GM18505 (cell line): ENCODE results near the gene TRAF2.
"Not testable (repeated sequence)": the region's sequence is repeated elsewhere in the genome, so short reads cannot be mapped to it uniquely, and the experiment has no call there.

Experiments
- ATAC-seq: cut with Tn5 transposase; IDR thresholded peaks from one replicate; pipeline ENCODE4 v1.9.1; 2021; ENCODE audit not compliant: unreplicated experiment
- POLR2A ChIP-seq: IDR thresholded peaks from 4 replicates; pipeline ENCODE4 v1.6.1; 2011; ENCODE audit warnings: borderline replicate concordance; ENCODE audit not compliant: insufficient read depth, insufficient read length; ENCODE audit errors: extremely low read depth

TRAF2 gene

GRCh38 chr9:136860933-136861873 is 25.1 kb upstream of the TRAF2 start:
- ATAC-seq, result no peak
- TF ChIP-seq POLR2A, result no peak

GRCh38 chr9:136861874-136862457 is 24.4 kb upstream of the TRAF2 start:
- no peak for ATAC-seq
- TF ChIP-seq POLR2A, result no peak

- no peak for ATAC-seq
- no peak for TF ChIP-seq POLR2A
These were observed 23.3 kb upstream of the TRAF2 start for GRCh38 chr9:136862849-136863622.

- no peak for ATAC-seq
- TF ChIP-seq POLR2A, result no peak
These were observed 22.6 kb upstream of the TRAF2 start for GRCh38 chr9:136863623-136864273.

- TF ChIP-seq POLR2A, result no peak
- ATAC-seq, result no peak
These were observed 21.1 kb upstream of the TRAF2 start for GRCh38 chr9:136865041-136865767.

GRCh38 chr9:136865768-136866103 is 20.6 kb upstream of the TRAF2 start:
- no peak for TF ChIP-seq POLR2A
- no peak for ATAC-seq

- ATAC-seq, result not testable (repeated sequence)
These were observed 19.4 kb upstream of the TRAF2 start for GRCh38 chr9:136866898-136867421.

- TF ChIP-seq POLR2A, result no peak
- ATAC-seq, result no peak
These were observed 18.8 kb upstream of the TRAF2 start for GRCh38 chr9:136867480-136867879.

GRCh38 chr9:136867917-136868316 is 18.4 kb upstream of the TRAF2 start:
- ATAC-seq, result no peak

GRCh38 chr9:136868644-136869043 is 17.7 kb upstream of the TRAF2 start:
- no peak for ATAC-seq

More at GRCh38 chr9:136867917-136868316, 18.4 kb upstream of the TRAF2 start:
- no peak for TF ChIP-seq POLR2A

GRCh38 chr9:136869611-136870010 is 16.7 kb upstream of the TRAF2 start:
- ATAC-seq, result not testable (repeated sequence)

More at GRCh38 chr9:136868644-136869043, 17.7 kb upstream of the TRAF2 start:
- TF ChIP-seq POLR2A, result no peak

GRCh38 chr9:136875155-136875554 is 11.2 kb upstream of the TRAF2 start:
- TF ChIP-seq POLR2A, result no peak
- ATAC-seq, result no peak
